ENCODE data around the gene SERTAD1. TPM values are rescaled to one million over a fixed set of nuclear protein-coding genes. Genes with fewer than 3 reads are reported as not detected.

SERTAD1 gene
- total and polyA plus RNA-seq, 2 of the 4 experiments (the other 2 are of a cell fraction): 21.1 to 27.4 TPM

- intact Hi-C loops (cut with micrococcal nuclease) (no loop called here), in situ Hi-C loops (cut with MboI; ENCODE audit: low sequenced_read_pairs) (no loop called here), dilution Hi-C loops (cut with HindIII; ENCODE audit: low sequenced_read_pairs, unreplicated experiment) (no loop called here)
- Histone ChIP-seq H4K5ac (ENCODE audit: low read depth, low read length) (no peak overlapping the region), H3K56ac (ENCODE audit: extremely low read depth, insufficient read depth, low read length) (no peak overlapping the region), H2AK9ac (replicated peaks; ENCODE audit: low read depth, low read length, poor library complexity) (no peak overlapping the region), H3K79me1 (ENCODE audit: low read depth in 1 of 2, low read length in 2 of 2) (no peaks in the 10 kb centered on the region), H3K23ac (ENCODE audit: low read depth, low read length) (no peak overlapping the region), H3K4me2 (ENCODE audit: low read depth, low read length) (no peak overlapping the region), H4K20me1 (ENCODE audit: insufficient read depth, low read length) (no peaks in the 10 kb centered on the region), H3K27me3 (ENCODE audit: control insufficient read depth, insufficient read depth, low read length) (no peaks in the 10 kb centered on the region; the same call in 1 of the 2 replicates), H3K4me1 (ENCODE audit: control insufficient read depth, insufficient read depth, low read length) (no peaks in the 10 kb centered on the region), H3K9me3 (ENCODE audit: control insufficient read depth, insufficient read depth, low read length) (no peaks in the 10 kb centered on the region), H4K91ac (ENCODE audit: insufficient read depth, low read depth, low read length) (no peak overlapping the region), H2BK5ac (ENCODE audit: low read depth, low read length, poor library complexity, severe bottlenecking) (no peak overlapping the region), H3K4ac (ENCODE audit: low read depth, low read length) (no peak overlapping the region), H3K18ac (ENCODE audit: low read depth, low read length) (no peak overlapping the region), H2BK15ac (ENCODE audit: low read depth, low read length) (no peak overlapping the region), H3K27ac (ENCODE audit: insufficient read depth, low read length) (no peak overlapping the region), H3K36me3 (ENCODE audit: control insufficient read depth, insufficient read depth, low read length) (peaks cover 15% of the 10 kb centered on the region), H3K14ac (replicated peaks; ENCODE audit: low read depth, low read length) (no peak overlapping the region), H3K9me1 (ENCODE audit: insufficient read depth, low read length) (no peaks in the 10 kb centered on the region), H4K8ac (ENCODE audit: low read depth in 2 of 2, low read length in 2 of 2) (no peak overlapping the region), H2AK5ac (ENCODE audit: low read depth, low read length) (no peak overlapping the region), H2BK120ac (ENCODE audit: low read depth, low read length) (no peak overlapping the region), H2BK20ac (ENCODE audit: low read depth, low read length) (no peak overlapping the region), H3K4me3 (ENCODE audit: insufficient read depth, low read depth, low read length) (no peak overlapping the region), H3K9ac (ENCODE audit: low read depth, low read length) (no peak overlapping the region), H2AFZ (replicated peaks; ENCODE audit: low read length, poor library complexity) (no peak overlapping the region)
- DNase-seq (no peak), ATAC-seq (ENCODE audit: low read depth) (no peak)
- WGBS, 2 experiments (ENCODE audit: extremely low coverage in 2 of 2, insufficient read length in 1 of 2): 78% methylated on average over 21 of the region's 28 CpGs; no CpG with 5 or more reads in 1 of the 2 experiments
- ChIA-PET CTCF (no interaction called here), POLR2A (ENCODE audit: unreplicated experiment) (no interaction called here)
- no TSS peak for BruUV-seq (replicated peaks)
- no peak for TF ChIP-seq CEBPB (IDR thresholded peaks at IDR 0.05; ENCODE audit: low read depth, low read length)
- TF ChIP-seq, protein P1, sequence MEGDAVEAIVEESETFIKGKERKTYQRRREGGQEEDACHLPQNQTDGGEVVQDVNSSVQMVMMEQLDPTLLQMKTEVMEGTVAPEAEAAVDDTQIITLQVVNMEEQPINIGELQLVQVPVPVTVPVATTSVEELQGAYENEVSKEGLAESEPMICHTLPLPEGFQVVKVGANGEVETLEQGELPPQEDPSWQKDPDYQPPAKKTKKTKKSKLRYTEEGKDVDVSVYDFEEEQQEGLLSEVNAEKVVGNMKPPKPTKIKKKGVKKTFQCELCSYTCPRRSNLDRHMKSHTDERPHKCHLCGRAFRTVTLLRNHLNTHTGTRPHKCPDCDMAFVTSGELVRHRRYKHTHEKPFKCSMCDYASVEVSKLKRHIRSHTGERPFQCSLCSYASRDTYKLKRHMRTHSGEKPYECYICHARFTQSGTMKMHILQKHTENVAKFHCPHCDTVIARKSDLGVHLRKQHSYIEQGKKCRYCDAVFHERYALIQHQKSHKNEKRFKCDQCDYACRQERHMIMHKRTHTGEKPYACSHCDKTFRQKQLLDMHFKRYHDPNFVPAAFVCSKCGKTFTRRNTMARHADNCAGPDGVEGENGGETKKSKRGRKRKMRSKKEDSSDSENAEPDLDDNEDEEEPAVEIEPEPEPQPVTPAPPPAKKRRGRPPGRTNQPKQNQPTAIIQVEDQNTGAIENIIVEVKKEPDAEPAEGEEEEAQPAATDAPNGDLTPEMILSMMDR (conservative IDR thresholded peaks at IDR 0.05; ENCODE audit: low read depth, low read length): no peak
- TF ChIP-seq CHD1 (IDR thresholded peaks at IDR 0.05; ENCODE audit: low read depth, low read length): no peak
- TF ChIP-seq RFX5 (IDR thresholded peaks at IDR 0.05; ENCODE audit: low read depth, low read length): no peak
- TF ChIP-seq RAD21 (IDR thresholded peaks at IDR 0.05; ENCODE audit: low read length): no peak
These were observed 42.0 kb downstream of the SERTAD1 start for GRCh38 chr19:40383668-40384248.

Measured in IMR-90 (cell line).